Hepatocyte (in vitro differentiated cells): Measurements from ENCODE around the gene AP3D1. TPM values are rescaled to one million over a fixed set of nuclear protein-coding genes. Genes with fewer than 3 reads are reported as not detected.
A peak's percentile ranks its signal among the peaks of the same experiment; 100 is the strongest.

ENCODE experiments used
- DNase-seq: peaks from one replicate; pipeline ENCODE4 v3.0.0-alpha.2; 2016; ENCODE audit warnings: low spot score
- H2AFZ ChIP-seq: fragments of 200-600 bp; sonication (generic); 2 replicates; pipeline ENCODE4 v1.6.0; 2016; ENCODE audit warnings: antibody characterized with exemption, mild to moderate bottlenecking
- H3K27ac ChIP-seq: fragments of 200-600 bp; sonication (generic); 2 replicates; pipeline ENCODE4 v1.5.1; 2016; ENCODE audit warnings: mild to moderate bottlenecking
- H3K27me3 ChIP-seq: fragments of 200-600 bp; sonication (generic); 2 replicates; pipeline ENCODE4 v1.6.1; 2016
- H3K36me3 ChIP-seq: fragments of 200-600 bp; sonication (generic); replicated peaks from 2 replicates; pipeline ENCODE4 v1.5.1; 2016; ENCODE audit warnings: low read depth; ENCODE audit not compliant: insufficient read depth
- H3K4me1 ChIP-seq: fragments of 200-600 bp; sonication (generic); 2 replicates; pipeline ENCODE4 v1.5.1; 2016; ENCODE audit warnings: mild to moderate bottlenecking, moderate library complexity; ENCODE audit not compliant: insufficient read depth
- H3K4me2 ChIP-seq: fragments of 200-600 bp; sonication (generic); 2 replicates; pipeline ENCODE4 v1.6.0; 2016
- H3K4me3 ChIP-seq: fragments of 200-600 bp; sonication (generic); 2 replicates; pipeline ENCODE4 v1.5.1; 2016; ENCODE audit warnings: mild to moderate bottlenecking
- H3K79me2 ChIP-seq: fragments of 200-600 bp; sonication (generic); 2 replicates; pipeline ENCODE4 v1.6.0; 2017; ENCODE audit warnings: mild to moderate bottlenecking
- H3K9me2 ChIP-seq: fragments of 200-600 bp; sonication (generic); replicated peaks from 2 replicates; pipeline ENCODE4 v1.6.0; 2017; ENCODE audit warnings: mild to moderate bottlenecking; ENCODE audit not compliant: insufficient read depth
- H3K9me3 ChIP-seq: fragments of 200-600 bp; sonication (generic); 2 replicates; pipeline ENCODE4 v1.5.1; 2016; ENCODE audit warnings: low read depth, mild to moderate bottlenecking
- H4K20me1 ChIP-seq: fragments of 200-600 bp; sonication (generic); 2 replicates; pipeline ENCODE4 v1.6.0; 2016; ENCODE audit warnings: mild to moderate bottlenecking; ENCODE audit not compliant: insufficient read depth, poor library complexity, severe bottlenecking
- EZH2 ChIP-seq: fragments of 200-600 bp; sonication (generic); IDR thresholded peaks from 2 replicates; pipeline ENCODE4 v1.6.1; 2016; ENCODE audit warnings: antibody characterized with exemption, mild to moderate bottlenecking, borderline replicate concordance
- EZH2phosphoT487 ChIP-seq: fragments of 200-600 bp; sonication (generic); IDR thresholded peaks from one replicate; pipeline ENCODE4 v1.6.1; 2018; ENCODE audit warnings: antibody characterized with exemption, mild to moderate bottlenecking, low read depth, moderate library complexity; ENCODE audit not compliant: unreplicated experiment, severe bottlenecking
- WGBS: methylation state at CpG from one replicate; pipeline ENCODE4 v1.1.6; 2016; ENCODE audit warnings: low lambda C conversion rate; ENCODE audit errors: missing lambda C conversion rate; 5-methylcytosine and 5-hydroxymethylcytosine counted together
- polyA plus RNA-seq: library from polyadenylated mRNA; unstranded; fragments of >200 nt; fragmentation: Nextera tagmentation; extraction: Ambion mirVana; gene quantifications from 2 replicates; pipeline ENCODE4 v1.2.1, GENCODE V29; 2016
- total RNA-seq: library from RNA; depleted of rRNA; stranded (reverse); fragments of >200 nt; gene quantifications from 2 replicates; pipeline ENCODE4 v1.2.3, GENCODE V29; 2014
- TF ChIP-seq, protein P1 (sequence below): fragments of 200-600 bp; sonication (generic); IDR thresholded peaks from 2 replicates; pipeline ENCODE4 v1.5.1; 2016; ENCODE audit warnings: antibody characterized with exemption, mild to moderate bottlenecking; ENCODE audit not compliant: poor library complexity

Gene AP3D1
- total and polyA plus RNA-seq, 2 experiments from 2014 or later, result 102 to 108 TPM

DNA sequence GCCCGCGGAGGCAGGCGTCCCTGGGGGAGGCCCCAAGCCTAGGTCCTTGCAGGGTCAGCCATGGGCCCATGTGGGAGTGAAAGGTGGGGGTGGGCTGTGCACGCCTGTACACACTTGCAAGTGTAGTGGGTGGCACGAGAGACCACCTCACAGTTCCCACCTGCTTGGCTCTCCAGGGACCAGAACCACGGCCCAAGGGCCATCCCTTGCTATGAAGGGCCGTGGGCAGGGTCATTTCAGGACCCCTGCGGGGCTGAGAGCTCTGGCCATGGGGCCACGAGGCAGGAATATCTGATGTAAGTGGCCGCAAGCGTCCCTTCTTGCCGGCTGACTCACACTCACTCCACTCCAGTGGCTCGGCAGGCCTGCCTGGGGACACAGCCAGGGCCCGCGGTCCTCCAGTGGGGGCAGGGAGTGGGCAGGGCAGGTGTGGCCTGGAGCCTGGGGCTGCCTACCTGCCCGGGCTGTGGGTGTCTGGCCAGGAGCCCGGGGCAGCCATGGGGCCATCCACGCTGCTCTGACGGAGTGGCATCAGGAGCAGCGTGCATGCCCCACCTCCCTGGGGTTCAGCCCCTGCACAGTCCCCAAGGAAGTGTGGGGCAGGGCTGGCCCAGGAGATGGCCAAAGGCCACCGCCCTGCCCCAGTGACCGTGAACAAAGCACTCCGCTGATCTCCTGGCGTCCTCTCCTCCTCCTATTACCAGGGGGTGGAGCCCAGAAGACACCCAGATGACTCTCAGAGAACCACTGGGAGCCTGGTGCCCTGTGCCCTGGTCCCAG, 91.8 kb downstream of the AP3D1 start:
- H3K27ac ChIP-seq, result peak overlapping the region; percentile 97
- no peaks in the 10 kb centered on the region for H3K27me3 ChIP-seq
- H4K20me1 ChIP-seq, result no peaks in the 10 kb centered on the region
- TF ChIP-seq, protein P1, sequence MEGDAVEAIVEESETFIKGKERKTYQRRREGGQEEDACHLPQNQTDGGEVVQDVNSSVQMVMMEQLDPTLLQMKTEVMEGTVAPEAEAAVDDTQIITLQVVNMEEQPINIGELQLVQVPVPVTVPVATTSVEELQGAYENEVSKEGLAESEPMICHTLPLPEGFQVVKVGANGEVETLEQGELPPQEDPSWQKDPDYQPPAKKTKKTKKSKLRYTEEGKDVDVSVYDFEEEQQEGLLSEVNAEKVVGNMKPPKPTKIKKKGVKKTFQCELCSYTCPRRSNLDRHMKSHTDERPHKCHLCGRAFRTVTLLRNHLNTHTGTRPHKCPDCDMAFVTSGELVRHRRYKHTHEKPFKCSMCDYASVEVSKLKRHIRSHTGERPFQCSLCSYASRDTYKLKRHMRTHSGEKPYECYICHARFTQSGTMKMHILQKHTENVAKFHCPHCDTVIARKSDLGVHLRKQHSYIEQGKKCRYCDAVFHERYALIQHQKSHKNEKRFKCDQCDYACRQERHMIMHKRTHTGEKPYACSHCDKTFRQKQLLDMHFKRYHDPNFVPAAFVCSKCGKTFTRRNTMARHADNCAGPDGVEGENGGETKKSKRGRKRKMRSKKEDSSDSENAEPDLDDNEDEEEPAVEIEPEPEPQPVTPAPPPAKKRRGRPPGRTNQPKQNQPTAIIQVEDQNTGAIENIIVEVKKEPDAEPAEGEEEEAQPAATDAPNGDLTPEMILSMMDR, result no peak
- TF ChIP-seq EZH2 (no peak), EZH2phosphoT487 (no peak)
- no peaks in the 10 kb centered on the region for H3K9me2 ChIP-seq
- no peaks in the 10 kb centered on the region for H3K36me3 ChIP-seq
- 46% methylated on average over 24 of the region's 24 CpGs for WGBS
- H3K79me2 ChIP-seq, result peaks cover 10% of the 10 kb centered on the region
- no peak overlapping the region for H2AFZ ChIP-seq
- H3K4me2 ChIP-seq, result peak overlapping the region; percentile 84
- H3K4me1 ChIP-seq, result peaks cover 39% of the 10 kb centered on the region
- H3K9me3 ChIP-seq, result no peaks in the 10 kb centered on the region
- H3K4me3 ChIP-seq, result no peak overlapping the region
- peak; percentile 86 for DNase-seq

DNA sequence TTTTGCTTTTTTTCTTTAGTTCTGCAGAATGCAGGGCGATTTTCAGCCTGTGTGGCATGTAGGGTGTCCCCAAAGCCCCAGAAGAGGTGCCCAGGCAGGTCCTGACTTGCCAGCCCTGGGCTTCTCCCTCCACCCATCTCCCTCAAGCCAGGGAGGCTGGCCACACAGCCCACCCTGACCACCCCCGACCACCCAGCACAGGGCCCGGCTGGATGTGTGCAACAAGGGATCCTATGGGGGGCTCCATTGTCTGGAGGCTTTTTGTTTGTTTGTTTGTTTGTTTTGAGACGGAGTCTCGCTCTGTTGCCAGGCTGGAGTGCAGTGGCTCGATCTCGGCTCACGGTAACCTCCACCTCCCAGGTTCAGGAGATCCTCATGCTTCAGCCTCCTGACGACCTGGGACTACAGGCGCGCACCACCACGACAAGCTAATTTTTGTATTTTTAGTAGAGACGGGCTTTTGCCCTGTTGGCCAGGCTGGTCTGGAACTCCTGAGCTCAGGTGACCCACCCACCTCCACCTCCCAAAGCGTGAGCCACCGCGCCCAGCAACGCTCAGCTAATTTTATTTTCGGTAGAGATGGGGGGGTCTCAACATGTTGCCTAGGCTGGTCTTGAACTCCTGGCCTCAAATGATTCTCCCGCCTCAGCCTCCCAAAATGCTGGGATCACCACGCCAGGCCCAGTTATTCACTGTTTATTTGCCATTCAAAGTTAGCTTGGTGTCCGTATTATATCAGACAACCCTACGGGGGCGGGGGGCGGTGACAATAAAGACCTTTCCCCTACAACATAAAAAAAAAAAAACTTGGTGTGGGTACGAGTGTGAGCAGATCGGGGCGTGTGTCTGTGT, 92.6 kb downstream of the AP3D1 start:
- no peaks in the 10 kb centered on the region for H3K9me3 ChIP-seq
- no peak overlapping the region for H3K4me3 ChIP-seq
- peaks cover 10% of the 10 kb centered on the region for H3K79me2 ChIP-seq
- no peaks in the 10 kb centered on the region for H4K20me1 ChIP-seq
- peaks cover 39% of the 10 kb centered on the region for H3K4me1 ChIP-seq
- no peak overlapping the region for H2AFZ ChIP-seq
- H3K4me2 ChIP-seq, result peak overlapping the region; percentile 84
- peak overlapping the region; percentile 97 for H3K27ac ChIP-seq
- TF ChIP-seq EZH2phosphoT487 (no peak), EZH2 (no peak)
- TF ChIP-seq, protein P1, result no peak
- H3K36me3 ChIP-seq, result no peaks in the 10 kb centered on the region
- no peaks in the 10 kb centered on the region for H3K27me3 ChIP-seq
- DNase-seq, result no peak
- 90% methylated on average over 27 of the region's 27 CpGs for WGBS
- no peaks in the 10 kb centered on the region for H3K9me2 ChIP-seq

DNA sequence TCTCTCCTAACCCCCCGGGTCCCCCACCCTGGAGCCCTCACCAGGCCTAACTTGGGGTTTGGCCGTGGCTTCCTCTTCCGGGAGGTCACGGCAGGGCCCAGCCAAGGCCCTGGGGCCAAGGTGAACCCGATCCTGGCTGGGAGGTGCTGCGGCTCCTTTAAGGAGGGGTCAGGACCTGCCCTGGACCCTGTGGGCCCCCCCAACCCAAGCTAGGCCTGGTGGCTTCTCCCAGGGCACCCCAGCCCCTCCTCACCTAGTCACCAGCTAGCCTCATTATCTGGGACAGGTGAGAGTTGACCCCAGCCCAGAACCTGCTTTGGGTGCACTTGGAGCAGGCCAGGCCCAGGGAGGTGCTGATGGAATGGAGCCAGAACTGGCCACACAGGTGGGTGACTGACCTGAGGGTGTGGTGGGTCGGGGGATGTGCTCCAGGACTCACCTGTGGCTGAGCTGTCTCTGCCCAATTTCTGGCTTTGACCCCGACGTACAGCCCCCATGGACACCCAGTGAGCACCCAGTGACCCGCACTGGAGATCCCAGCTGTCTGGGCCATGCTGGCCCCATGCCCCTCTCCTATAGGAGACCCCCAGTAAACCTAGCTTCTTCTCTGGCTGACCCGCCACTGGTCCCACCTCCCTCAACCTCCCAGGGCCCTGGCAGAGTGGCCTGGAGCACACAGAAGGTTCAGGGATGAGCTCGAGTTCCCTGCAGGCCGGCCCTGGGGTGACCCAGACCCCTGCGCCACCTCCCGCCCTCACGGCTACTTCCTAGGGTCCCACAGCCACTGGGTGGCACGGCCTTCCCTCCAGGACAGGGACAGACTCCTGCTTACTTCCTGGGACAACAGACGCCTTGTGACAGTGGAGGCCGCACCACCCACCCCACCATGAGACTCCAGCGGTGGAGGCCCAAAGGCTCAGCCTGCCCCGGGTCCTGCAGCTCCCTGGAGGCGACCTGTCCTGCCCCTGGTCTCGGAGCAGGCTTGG, 93.6 kb downstream of the AP3D1 start:
- peaks cover 39% of the 10 kb centered on the region for H3K4me1 ChIP-seq
- H2AFZ ChIP-seq, result no peak overlapping the region
- H3K79me2 ChIP-seq, result peaks cover 10% of the 10 kb centered on the region
- no peaks in the 10 kb centered on the region for H3K9me2 ChIP-seq
- DNase-seq, result no peak
- no peaks in the 10 kb centered on the region for H3K36me3 ChIP-seq
- no peak overlapping the region for H3K4me2 ChIP-seq
- H3K27ac ChIP-seq, result peak overlapping the region; percentile 97
- TF ChIP-seq EZH2, result no peak
- TF ChIP-seq, protein P1, result no peak
- TF ChIP-seq EZH2phosphoT487, result no peak
- H3K27me3 ChIP-seq, result no peaks in the 10 kb centered on the region
- no peaks in the 10 kb centered on the region for H3K9me3 ChIP-seq
- no peaks in the 10 kb centered on the region for H4K20me1 ChIP-seq
- WGBS, result 92% methylated on average over 23 of the region's 23 CpGs
- no peak overlapping the region for H3K4me3 ChIP-seq
